PFSK-1 (cell line): ENCODE measurements around the gene BCL3.

ENCODE experiments used
- FOXP2 ChIP-seq: optimal IDR thresholded peaks from 2 replicates; pipeline ENCODE3; 2011; ENCODE audit warnings: borderline replicate concordance, control low read depth, inconsistent platforms; ENCODE audit not compliant: insufficient read depth; ENCODE audit errors: extremely low read length, extremely low read depth
- POLR2AphosphoS5 ChIP-seq: IDR thresholded peaks from 2 replicates; pipeline ENCODE4 v1.6.1; 2012; ENCODE audit warnings: low read depth, mild to moderate bottlenecking, control low read depth, low read length, moderate library complexity
- REST ChIP-seq, 2 experiments: IDR thresholded peaks; 2 replicates each; pipeline versions ENCODE4 v1.6.1 to v1.8.0; 2011 to 2012; ENCODE audit warnings: low read depth in 2 of 2, low read length in 2 of 2, control low read depth in 1 of 2, inconsistent platforms in 1 of 2, mild to moderate bottlenecking in 1 of 2, moderate library complexity in 1 of 2; ENCODE audit not compliant: insufficient read depth in 1 of 2
- SIN3A ChIP-seq: IDR thresholded peaks from 2 replicates; pipeline ENCODE4 v1.6.1; 2012; ENCODE audit warnings: mild to moderate bottlenecking, low read length, moderate library complexity, borderline replicate concordance; ENCODE audit not compliant: insufficient read depth
- TAF1 ChIP-seq: IDR thresholded peaks from 2 replicates; pipeline ENCODE4 v1.6.1; 2012; ENCODE audit warnings: low read length, control low read depth, borderline replicate concordance; ENCODE audit not compliant: insufficient read depth

Gene BCL3

GRCh38 chr19:44746946-44747738, 1.4 kb upstream of the BCL3 start:
- no peak for TF ChIP-seq POLR2AphosphoS5
- no peak for TF ChIP-seq REST (IDR thresholded peaks at IDR 0.05; ENCODE audit: insufficient read depth in 1 of 2, low read depth in 2 of 2, low read length in 2 of 2)
- TF ChIP-seq TAF1 = peak; percentile 54; the same call in 1 of the 2 replicates
- peak; percentile 79 for TF ChIP-seq FOXP2
- TF ChIP-seq SIN3A = no peak

DNA sequence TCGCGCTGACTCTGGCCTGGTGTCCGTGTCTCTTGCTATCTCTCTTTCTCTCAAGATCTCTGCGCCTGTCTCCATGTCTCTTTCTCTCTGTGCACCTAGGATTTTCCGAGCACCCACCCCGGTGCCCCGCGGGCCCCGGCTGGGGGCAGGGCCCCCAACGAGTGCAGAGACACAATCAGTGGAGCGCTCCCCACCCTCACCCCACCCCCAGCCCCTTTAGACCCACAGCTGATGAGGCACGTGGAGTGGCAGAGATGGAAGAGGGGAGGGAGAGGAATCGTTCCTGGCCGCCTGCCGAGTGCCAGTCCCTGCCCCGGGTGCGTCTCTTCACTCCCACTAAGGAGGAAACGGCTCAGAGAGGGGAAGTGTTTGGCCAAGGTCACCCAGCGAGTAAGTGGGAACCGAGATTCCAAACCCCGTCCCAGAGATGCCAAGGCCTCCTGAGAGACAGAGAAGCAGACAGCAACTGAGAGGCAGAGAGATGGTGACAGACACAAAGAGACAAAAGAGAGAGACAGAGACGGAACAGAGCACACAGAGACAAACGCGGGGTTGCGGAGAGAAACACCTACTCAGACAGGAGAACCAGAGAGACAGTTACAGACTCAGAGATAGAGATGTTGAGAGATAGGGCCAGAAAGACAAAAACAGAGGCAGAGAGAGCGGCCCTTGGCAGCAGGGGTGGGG, 626 bp upstream of the BCL3 start:
- no peak; a peak in 1 of 4 replicates for TF ChIP-seq REST (IDR thresholded peaks at IDR 0.05; ENCODE audit: insufficient read depth in 1 of 2, low read depth in 2 of 2, low read length in 2 of 2)
- 0 out of 2 replicates have a peak, but pooled peaks have one; percentile 5 for TF ChIP-seq TAF1
- TF ChIP-seq SIN3A = no peak
- no peak for TF ChIP-seq FOXP2

DNA sequence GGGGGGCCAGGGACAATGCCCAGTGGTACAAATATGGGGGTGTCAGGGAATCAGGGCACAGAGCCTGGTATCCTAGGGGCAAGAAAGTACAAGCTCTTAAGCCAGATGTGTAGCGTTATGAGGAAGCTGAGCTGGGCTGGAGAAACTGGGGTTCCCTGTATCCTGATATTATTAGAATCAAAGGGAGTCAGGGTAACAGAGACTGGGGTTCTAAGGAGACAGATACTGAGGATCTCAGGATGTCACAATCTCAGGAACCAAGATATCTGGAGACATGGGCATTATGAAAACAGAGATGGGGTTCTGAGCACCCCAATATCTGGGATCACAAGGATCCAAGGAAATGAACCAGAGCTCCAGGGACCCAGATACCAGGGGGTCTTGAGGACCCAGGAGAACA, 784 bp downstream of the BCL3 start:
- TF ChIP-seq FOXP2 (no peak), TAF1 (no peak), POLR2AphosphoS5 (no peak), REST (IDR thresholded peaks at IDR 0.05; ENCODE audit: insufficient read depth in 1 of 2, low read depth in 2 of 2, low read length in 2 of 2) (no peak), SIN3A (no peak)

DNA sequence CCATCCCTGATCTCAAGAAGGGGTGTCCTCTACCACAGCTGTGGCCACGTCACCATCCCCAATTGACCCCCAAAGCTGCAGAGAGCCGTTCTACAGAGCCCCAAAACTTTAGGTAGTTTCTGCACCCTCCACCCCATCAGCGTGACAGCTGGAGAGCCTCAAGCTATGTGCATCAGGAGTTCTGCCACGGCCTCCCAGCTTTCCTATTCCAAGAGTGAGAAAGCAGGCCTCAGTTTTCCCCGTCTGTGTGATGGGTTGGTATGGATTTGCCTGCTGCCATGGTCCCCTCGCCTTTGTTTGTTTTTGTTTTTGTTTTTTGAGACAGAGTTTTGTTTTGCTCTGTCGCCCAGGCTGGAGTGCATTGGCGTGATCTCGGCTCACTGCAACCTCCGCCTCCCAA, 1.5 kb downstream of the BCL3 start:
- TF ChIP-seq SIN3A (no peak), FOXP2 (no peak), TAF1 (no peak), REST (IDR thresholded peaks at IDR 0.05; ENCODE audit: insufficient read depth in 1 of 2, low read depth in 2 of 2, low read length in 2 of 2) (no peak), POLR2AphosphoS5 (no peak)
